Measurements from ENCODE around the gene TERF2IP. TPM values are rescaled to one million over a fixed set of nuclear protein-coding genes. Genes with fewer than 3 reads are reported as not detected.
A peak's percentile ranks its signal among the peaks of the same experiment; 100 is the strongest.

The TERF2IP gene
- total and polyA plus RNA-seq, 9 of the 15 experiments (the other 6 are each of a cell fraction or from before 2014, with no cell fraction given), result 14.5 to 64.2 (median 47.0) TPM

DNA sequence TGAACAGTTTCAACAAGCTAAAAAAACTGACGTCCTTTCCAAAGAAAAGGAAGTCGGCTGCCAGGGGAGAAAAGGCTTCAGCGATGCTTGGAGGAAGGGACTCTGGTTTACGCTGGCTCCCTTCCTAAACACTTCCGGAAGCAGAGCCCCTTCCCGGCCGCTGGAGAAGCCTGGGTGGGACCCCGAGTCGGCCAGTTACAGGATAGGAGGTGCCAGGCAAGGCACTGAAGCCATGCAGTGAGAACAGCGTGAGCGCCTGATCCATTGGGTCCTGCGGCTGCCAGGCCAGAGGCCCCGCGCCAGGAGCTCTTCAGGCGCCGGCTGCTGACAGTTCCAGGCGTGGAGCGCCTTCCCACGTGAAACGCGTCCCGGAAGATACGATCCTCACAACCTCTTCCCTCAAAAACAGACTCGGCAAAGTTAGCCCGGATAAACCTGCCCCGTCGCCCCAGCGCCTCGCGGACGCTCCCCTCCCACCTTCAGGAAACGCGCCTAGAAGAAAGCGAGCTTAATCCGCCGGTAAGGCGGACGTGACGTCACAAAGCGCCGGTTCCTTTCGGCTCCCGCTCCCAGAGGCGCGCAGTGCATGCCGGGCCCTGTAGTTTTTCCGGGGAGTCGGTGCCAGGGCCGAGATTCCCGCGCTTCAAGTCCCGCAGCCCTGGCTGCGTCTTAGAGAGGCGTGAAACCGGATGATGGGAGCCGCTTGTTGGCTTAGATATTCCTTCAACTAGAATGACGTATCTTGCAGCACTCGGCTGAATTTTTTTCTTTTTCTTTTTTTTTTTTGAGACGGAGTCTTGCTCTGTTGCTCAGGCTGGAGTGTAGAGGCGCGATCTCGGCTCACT, 24.6 kb upstream of the TERF2IP start, which contains the start of gene ADAT1 (continued):
- TF ChIP-seq MIER1 (IDR thresholded peaks at IDR 0.05; ENCODE audit: low read depth), result no peak
- TF ChIP-seq ZBED1 (IDR thresholded peaks at IDR 0.05), result no peak
- TF ChIP-seq CCAR2 (IDR thresholded peaks at IDR 0.05; ENCODE audit: low read depth, low read length), result no peak
- peak in 1 of 2 experiments; percentile 97; a peak in 2 of 4 replicates for TF ChIP-seq HDAC1 (IDR thresholded peaks at IDR 0.05)
- TF ChIP-seq EWSR1 (IDR thresholded peaks at IDR 0.05; ENCODE audit: borderline replicate concordance, low read depth, partially characterized antibody), result no peak
- no peak for TF ChIP-seq KLF1 (tag; IDR thresholded peaks at IDR 0.05)
- TF ChIP-seq, protein P1, sequence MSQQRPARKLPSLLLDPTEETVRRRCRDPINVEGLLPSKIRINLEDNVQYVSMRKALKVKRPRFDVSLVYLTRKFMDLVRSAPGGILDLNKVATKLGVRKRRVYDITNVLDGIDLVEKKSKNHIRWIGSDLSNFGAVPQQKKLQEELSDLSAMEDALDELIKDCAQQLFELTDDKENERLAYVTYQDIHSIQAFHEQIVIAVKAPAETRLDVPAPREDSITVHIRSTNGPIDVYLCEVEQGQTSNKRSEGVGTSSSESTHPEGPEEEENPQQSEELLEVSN (IDR thresholded peaks at IDR 0.05; ENCODE audit: borderline replicate concordance in 1 of 2, extremely low read depth in 1 of 2, insufficient read depth in 1 of 2, insufficient read length in 1 of 2, low read depth in 1 of 2, low read length in 1 of 2, poor library complexity in 1 of 2, severe bottlenecking in 1 of 2), result peak; percentile 81 to 94
- TF ChIP-seq, protein P2, sequence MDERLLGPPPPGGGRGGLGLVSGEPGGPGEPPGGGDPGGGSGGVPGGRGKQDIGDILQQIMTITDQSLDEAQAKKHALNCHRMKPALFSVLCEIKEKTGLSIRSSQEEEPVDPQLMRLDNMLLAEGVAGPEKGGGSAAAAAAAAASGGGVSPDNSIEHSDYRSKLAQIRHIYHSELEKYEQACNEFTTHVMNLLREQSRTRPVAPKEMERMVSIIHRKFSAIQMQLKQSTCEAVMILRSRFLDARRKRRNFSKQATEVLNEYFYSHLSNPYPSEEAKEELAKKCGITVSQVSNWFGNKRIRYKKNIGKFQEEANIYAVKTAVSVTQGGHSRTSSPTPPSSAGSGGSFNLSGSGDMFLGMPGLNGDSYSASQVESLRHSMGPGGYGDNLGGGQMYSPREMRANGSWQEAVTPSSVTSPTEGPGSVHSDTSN (CRISPR knock-in tag; IDR thresholded peaks at IDR 0.05; ENCODE audit: low read depth), result no peak
- TF ChIP-seq, protein P2 (tag; conservative IDR thresholded peaks at IDR 0.05; ENCODE audit: low read depth), result no peak
- no peak for TF ChIP-seq NFRKB (IDR thresholded peaks at IDR 0.05; ENCODE audit: low read depth)
- peak; percentile 86 for TF ChIP-seq ARHGAP35 (IDR thresholded peaks at IDR 0.05; ENCODE audit: partially characterized antibody)
- TF ChIP-seq SMARCB1 (IDR thresholded peaks at IDR 0.05; ENCODE audit: insufficient read length, low read depth), result no peak
- no peak for TF ChIP-seq CEBPB (tag; IDR thresholded peaks at IDR 0.05)
- TF ChIP-seq, protein P3, sequence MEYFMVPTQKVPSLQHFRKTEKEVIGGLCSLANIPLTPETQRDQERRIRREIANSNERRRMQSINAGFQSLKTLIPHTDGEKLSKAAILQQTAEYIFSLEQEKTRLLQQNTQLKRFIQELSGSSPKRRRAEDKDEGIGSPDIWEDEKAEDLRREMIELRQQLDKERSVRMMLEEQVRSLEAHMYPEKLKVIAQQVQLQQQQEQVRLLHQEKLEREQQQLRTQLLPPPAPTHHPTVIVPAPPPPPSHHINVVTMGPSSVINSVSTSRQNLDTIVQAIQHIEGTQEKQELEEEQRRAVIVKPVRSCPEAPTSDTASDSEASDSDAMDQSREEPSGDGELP (CRISPR knock-in tag; IDR thresholded peaks at IDR 0.05; ENCODE audit: borderline replicate concordance), result peak; percentile 77

All from K562 (cell line).